Purkinje cell (primary cell): ENCODE data around the gene ARIH1. TPM values are rescaled to one million over a fixed set of nuclear protein-coding genes. Genes with fewer than 3 reads are reported as not detected.

Experiments used
- polyA plus RNA-seq: library from polyadenylated mRNA; unstranded; fragments of >200 nt; fragmentation: Nextera tagmentation; gene quantifications from 2 replicates; pipeline ENCODE4 v1.2.1, GENCODE V29; 2014

ARIH1 gene, protein sequence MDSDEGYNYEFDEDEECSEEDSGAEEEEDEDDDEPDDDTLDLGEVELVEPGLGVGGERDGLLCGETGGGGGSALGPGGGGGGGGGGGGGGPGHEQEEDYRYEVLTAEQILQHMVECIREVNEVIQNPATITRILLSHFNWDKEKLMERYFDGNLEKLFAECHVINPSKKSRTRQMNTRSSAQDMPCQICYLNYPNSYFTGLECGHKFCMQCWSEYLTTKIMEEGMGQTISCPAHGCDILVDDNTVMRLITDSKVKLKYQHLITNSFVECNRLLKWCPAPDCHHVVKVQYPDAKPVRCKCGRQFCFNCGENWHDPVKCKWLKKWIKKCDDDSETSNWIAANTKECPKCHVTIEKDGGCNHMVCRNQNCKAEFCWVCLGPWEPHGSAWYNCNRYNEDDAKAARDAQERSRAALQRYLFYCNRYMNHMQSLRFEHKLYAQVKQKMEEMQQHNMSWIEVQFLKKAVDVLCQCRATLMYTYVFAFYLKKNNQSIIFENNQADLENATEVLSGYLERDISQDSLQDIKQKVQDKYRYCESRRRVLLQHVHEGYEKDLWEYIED
- 78.0 and 79.9 TPM in 2 replicates for polyA plus RNA-seq

DNA sequence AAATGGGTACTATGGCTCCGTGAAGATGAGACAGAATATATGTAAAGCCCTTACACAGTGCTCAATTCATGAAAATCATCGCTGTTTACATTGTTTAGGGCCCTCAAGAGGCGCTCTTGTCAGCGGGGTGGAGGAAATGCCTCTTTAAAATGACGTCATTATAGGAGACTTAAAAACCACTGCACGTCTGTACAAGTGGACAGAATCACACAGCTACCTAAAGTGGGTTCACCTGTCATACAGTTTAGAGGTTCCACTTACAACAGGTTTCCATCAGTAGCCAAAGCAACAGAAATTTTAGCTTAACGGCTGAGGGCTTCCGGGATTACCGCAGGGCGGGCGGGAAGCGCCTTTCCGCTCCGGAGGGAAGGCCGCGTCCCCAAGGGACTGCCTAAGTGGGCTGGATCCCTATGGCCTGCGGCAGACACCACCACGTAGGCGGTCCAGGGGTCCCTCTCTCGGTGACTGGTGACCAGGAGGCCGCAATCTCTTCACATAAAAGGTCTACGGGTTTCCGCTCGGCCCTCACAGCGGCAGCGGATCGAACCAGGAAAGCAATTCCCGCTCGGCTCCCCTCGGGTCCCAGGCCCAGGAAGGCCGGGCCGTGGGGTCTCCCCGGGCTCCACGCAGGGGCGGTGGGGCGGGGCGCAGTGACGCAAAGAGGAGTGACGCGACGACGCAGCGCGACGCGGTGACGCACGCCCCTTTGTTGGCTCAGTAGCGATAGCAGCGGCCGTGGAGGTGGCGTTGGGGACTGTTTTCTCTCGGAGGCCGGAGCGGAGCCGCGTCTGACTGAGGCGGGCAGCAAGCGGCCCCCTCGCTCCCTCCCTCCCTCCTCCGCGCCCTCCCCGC, at the start of gene ARIH1:
ARIH1 (plus strand) TSS at position 717 of the 852 bp plus-strand sequence. CDS start 310 bp downstream, outside the sequence.

Other genes with a start within 250 kb of the ARIH1 start
- 307 and 371 TPM in 2 replicates for gene PKM, start 243.1 kb upstream of the ARIH1 start, polyA plus RNA-seq
- gene PARP6, start 201.8 kb upstream of the ARIH1 start, polyA plus RNA-seq: 83.7 and 85.5 TPM in 2 replicates
- gene CELF6, start 154.2 kb upstream of the ARIH1 start, polyA plus RNA-seq: 2.3 and 3.5 TPM in 2 replicates
- gene HEXA, start 98.3 kb upstream of the ARIH1 start, polyA plus RNA-seq: 58.9 and 72.4 TPM in 2 replicates
- gene TMEM202, start 76.0 kb upstream of the ARIH1 start, polyA plus RNA-seq: not detected in 2 replicates
- gene GOLGA6B, start 180.4 kb downstream of the ARIH1 start, polyA plus RNA-seq: not detected in 2 replicates
- gene HIGD2B, start 211.9 kb downstream of the ARIH1 start, polyA plus RNA-seq: not detected in 2 replicates
- gene BBS4, start 211.9 kb downstream of the ARIH1 start, polyA plus RNA-seq: 34.4 and 39.7 TPM in 2 replicates